GM19193 (cell line): ENCODE measurements around the gene STX16.

Experiments used
- POLR2A ChIP-seq: IDR thresholded peaks from 4 replicates; pipeline ENCODE4 v1.6.1; 2011; ENCODE audit not compliant: insufficient read depth, insufficient read length; ENCODE audit errors: extremely low read depth

Gene STX16

DNA sequence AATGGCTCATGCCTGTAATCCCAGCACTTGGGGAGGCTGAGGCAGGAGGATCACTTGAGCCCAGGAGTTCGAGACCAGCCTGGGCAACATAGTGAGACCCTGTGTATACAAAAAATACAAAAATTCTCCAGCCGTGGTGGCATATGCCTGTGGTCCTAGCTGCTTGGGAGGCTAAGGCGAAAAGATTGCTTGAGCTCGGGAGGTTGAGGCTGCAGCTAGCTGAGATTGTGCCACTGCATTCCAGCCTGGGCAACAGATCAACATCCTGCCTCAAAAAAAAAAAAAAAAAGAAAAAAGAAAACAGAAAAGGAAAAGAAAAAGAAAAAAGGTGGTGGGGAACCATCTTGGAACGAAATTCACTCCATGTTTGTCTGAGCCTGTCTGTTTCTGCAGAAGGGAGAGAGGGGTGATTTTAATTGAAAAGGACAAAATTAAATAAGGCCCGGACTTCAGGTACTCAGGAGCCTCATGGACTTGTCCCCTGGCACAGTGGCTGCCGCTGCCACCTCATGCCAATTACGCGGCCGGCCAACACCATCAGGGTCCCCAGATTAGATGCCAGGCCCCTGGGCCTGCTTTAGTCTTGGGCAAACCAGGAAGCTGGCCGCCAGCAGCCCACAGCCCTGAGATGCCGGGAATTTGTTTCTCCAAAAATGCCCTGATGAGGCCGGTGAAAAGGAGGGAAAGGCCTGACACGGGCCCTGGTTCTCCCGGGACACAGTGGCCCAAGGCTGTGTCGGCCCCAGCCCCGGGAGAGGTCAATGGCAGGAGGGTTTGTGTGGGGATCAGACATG, 37.8 kb upstream of the STX16 start:
- no peak for TF ChIP-seq POLR2A

DNA sequence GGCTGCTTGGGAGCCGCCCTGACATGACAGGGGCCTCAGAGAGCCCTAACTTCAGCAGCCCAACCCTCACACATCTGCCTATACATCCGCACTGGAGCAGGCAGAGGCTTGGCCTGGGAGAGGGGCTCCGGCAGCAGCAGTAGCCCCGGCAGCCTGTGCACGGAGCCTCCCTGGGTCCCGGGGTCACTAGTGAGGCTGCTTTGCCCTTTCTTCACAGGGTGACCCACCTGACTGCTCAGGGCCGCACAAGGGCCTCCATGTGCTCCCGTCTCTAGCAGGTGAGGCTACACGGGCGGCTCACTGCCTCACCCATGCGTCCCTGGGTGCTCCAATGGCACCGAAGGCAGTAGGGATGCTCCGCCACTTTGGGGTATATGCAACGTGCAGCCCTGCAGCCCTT, 36.7 kb upstream of the STX16 start:
- TF ChIP-seq POLR2A = no peak

- no peak for TF ChIP-seq POLR2A
These were observed 35.9 kb upstream of the STX16 start for GRCh38 chr20:58614984-58615760.

DNA sequence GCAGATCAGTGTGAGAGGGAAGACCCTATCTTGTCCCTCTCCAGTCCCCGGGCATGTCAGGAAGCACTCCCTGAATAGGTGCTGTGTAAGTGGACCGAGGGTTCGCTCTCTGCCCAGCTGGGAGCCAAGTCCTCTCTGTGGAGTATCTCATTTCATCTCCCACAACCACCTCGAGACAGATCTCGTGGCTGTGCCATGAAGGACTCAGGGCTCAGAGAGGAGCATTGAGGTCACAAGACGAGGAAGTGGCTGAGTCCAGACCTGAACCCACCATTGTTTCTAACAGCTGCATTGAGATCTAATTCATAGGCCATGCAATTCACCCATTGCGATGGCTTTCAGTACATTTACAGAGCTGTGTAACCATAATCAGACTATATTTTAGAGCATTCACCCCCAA, 34.7 kb upstream of the STX16 start:
- TF ChIP-seq POLR2A = no peak

- TF ChIP-seq POLR2A = no peak
These were observed 33.9 kb upstream of the STX16 start for GRCh38 chr20:58617158-58617557.

DNA sequence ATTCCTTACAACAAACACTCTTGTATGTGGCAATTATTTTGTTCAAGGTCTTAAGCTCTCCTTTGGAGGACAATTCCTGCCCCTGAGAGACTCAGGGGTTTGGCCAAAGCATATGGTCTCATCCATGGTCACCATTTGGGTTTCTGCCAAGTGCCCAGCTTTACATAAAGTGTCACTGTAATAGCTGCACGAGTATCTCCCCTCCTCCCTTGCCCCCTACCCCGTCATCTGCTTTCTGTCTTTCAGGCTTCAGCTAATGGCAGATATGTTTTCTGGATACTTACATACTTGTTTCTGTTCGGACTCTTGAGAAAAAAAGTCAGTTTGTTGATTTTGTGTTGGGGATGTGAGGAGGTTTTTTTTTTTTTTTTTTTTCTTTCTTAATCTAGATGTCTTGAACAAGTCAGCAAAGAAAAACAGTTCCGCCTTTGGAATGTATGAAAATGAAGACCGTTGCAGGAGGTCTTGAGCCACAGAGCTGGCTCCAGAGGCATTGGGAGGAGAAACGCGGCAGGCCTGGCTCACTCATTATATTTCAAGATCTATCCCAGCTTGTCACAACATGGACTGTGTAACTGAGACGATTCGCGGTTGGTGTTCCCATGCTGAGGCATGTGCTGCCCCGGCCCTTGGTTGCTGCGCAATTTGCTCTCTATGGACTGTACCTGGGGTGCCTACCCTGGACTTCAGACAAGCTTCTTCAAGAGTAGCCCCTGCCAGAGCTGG, 32.6 kb upstream of the STX16 start:
- TF ChIP-seq POLR2A = no peak

GRCh38 chr20:58619077-58619863, 31.8 kb upstream of the STX16 start:
- TF ChIP-seq POLR2A = no peak

DNA sequence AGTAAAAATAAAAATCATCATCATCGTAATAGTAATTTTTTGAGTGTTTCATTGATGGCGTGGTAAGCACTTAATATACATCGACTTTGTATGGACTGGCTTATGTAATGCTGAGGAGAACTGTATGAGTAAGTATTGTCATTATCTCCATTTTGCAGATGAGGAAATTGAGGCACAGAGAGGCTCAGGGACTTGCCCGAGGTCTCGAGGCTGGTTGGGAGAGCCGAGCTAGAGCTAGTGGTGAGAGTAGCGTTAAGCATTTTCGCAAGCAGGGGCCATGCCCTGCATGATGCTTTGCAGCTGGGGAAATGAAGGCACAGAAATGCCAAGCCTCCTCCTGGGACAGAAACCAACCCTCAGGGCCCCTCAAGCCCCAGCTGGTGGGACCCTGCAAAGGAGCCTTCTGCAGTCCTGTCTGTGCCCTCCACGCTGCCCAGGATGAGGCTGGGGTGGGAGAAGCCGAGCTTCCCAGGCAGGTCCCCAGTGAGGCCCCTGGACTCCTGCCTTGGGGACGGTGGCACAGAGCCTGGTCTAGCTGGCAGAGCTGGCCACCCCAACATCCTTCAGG, 31.1 kb upstream of the STX16 start:
- TF ChIP-seq POLR2A = no peak

GRCh38 chr20:58621906-58622548, 29.1 kb upstream of the STX16 start:
- TF ChIP-seq POLR2A = no peak

DNA sequence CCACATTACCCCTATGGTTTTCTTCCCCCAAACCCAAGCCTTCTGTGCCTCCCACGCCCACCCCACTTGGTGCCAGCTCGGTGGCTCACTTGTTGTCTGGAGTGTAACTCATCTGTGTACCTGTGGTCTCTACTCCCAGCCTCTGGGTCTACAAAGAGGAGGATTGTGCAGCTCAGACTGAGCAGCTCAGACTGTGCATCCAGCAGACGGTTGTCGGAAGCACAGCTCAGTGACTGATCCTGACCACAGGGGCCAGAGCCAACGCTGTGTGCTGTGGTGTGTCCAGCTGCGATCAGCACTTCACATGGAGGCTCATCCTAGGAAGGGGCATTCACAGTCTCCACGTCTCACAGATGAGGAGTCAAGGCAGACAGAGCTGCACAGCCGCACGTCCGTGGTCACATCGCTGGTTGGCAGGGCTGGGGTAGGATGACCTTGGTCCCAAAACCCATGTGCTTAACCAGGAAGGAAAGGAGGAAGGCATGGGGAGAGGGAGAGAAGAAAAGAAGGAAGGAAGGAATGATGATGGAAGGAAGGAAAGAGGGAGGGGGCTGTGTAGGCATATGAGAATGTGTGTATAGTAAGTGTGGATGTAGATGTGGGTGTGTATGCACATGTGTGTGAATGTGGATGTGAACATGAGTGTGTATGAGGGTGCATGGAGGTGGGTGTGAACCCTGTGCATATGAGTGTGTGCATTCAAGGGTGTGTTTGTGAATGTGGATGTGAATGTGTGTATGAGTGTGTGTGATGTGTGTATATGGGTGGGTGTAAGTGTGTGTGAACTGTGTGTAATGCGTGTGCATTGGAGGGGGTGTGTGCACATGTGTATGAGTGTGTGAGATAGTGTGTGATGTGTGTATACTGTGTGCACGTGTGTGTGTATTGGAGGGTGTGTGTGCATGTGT, 28.2 kb upstream of the STX16 start:
- TF ChIP-seq POLR2A = no peak

DNA sequence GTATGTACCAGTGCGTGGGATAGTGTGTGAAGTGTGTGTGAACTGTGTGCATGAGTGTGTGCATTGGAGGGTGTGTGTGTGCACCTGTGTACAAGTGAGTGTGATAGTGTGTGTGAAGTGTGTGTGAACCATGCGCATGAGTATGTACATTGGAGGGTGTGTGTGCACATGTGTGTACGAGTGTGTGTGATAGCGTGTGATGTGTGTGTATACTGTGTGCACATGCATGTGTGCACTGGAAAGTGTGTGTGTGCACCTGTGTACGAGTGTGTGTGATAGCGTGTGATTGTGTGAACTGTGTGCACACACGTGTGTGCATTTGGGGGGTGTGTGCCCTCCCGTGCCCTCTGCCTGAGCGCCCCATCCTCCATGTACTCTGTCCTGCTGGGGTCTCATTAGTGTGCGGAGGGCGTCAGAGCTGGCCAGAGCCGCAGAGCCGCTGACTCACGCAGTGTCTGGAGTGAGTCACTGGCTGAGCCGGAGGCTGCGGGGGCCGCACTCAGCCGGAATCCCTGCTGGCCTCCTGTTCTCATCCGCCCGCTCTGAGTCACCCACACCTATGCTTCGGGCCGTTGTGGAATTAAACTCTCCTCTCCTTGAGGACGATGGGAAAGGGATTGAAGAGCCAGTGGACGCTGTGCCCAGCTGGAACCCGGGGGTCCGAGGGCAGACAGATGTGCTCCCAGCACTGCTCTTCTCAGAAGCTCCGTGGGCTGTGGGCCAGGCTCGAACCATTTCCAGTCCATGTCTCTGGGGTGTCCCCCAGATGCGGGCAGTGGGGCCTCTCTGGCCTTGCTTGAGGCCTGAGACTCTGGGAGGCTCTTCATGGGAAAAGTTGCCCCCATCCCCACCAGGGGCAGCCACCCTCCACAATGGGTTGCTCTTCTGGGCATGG, 27.3 kb upstream of the STX16 start:
- no peak for TF ChIP-seq POLR2A

GRCh38 chr20:58624687-58625086, 26.4 kb upstream of the STX16 start:
- TF ChIP-seq POLR2A = no peak

GRCh38 chr20:58625585-58625984, 25.5 kb upstream of the STX16 start:
- no peak for TF ChIP-seq POLR2A

DNA sequence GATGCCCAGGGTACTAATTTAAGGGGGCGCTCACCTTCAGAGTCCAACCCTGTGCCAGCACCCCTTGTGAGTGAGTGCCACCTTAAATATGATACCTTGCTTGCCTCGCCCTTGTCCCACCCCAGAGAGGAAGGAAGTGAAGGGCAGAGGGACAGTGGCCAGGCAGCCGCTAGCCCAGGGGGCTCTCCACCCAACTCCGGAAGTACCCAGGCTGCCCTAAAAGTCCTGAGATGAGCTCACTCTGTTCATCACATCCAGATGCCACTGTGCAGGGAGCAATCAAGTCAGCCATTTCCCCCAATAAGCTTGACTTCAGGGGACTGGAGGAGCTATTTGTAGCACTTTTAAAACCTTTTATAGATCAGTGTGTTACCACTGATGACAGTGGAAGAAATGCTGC, 25.0 kb upstream of the STX16 start:
- TF ChIP-seq POLR2A = no peak
